ENCODE data around the gene FFAR4. TPM values are rescaled to one million over a fixed set of nuclear protein-coding genes. Genes with fewer than 3 reads are reported as not detected.
A peak's percentile ranks its signal among the peaks of the same experiment; 100 is the strongest.
"Not testable (repeated sequence)": the region's sequence is repeated elsewhere in the genome, so short reads cannot be mapped to it uniquely, and the experiment has no call there.

Gene FFAR4
- total RNA-seq, result under 1 TPM in 3 of 4 donors, not detected in 1; 0.34 to 0.45 (median 0.42) TPM

GRCh38 chr10:93566435-93567276 is at the start of gene FFAR4:
FFAR4 (plus strand) TSS chr10:93566665; CDS start chr10:93566721, 56 bp downstream.
- DNase-seq (ENCODE audit: extremely low spot score), result no peak
- peaks cover 4 to 24% (median 18%) of the 10 kb centered on the region in 4 donors for H3K4me1 ChIP-seq
- no CpG with 5 or more reads among the region's 85 CpGs for WGBS
- H3K4me3 ChIP-seq, result peak within 1 kb of the TSS; percentile 35 to 44 (median 38)
- TF ChIP-seq POLR2AphosphoS5 (IDR thresholded peaks at IDR 0.05) (no peak), EP300 (IDR thresholded peaks at IDR 0.05) (no peak), CTCF (IDR thresholded peaks at IDR 0.05) (no peak), POLR2A (IDR thresholded peaks at IDR 0.05; ENCODE audit: low read depth) (no peak)
- H3K27me3 ChIP-seq, result peaks cover 0 to 60% (median 16%) of the 10 kb centered on the region in 4 donors
- no peaks in the 10 kb centered on the region for H3K36me3 ChIP-seq
- intact Hi-C loops (cut with DNase I), result no loop called here
- no peaks in the 10 kb centered on the region for H3K9me3 ChIP-seq
- H3K27ac ChIP-seq (replicated peaks in 1 of 4), result no peak within 1 kb of the TSS

- no peak for TF ChIP-seq POLR2A (IDR thresholded peaks at IDR 0.05; ENCODE audit: low read depth)
- no peak for TF ChIP-seq CTCF (IDR thresholded peaks at IDR 0.05)
- TF ChIP-seq POLR2AphosphoS5 (IDR thresholded peaks at IDR 0.05), result no peak
- TF ChIP-seq EP300 (IDR thresholded peaks at IDR 0.05), result no peak
- Histone ChIP-seq H3K4me1 (peaks cover 0 to 10% (median 5%) of the 10 kb centered on the region in 4 donors), H3K27ac (replicated peaks in 1 of 4) (no peak overlapping the region), H3K4me3 (no peak overlapping the region), H3K27me3 (no peaks in the 10 kb centered on the region), H3K36me3 (no peaks in the 10 kb centered on the region), H3K9me3 (no peaks in the 10 kb centered on the region)
- DNase-seq (ENCODE audit: extremely low spot score), result no peak
- WGBS, result 93% methylated on average over 4 of the region's 4 CpGs
- intact Hi-C loops (cut with DNase I), result no loop called here
Measured at GRCh38 chr10:93518531-93518930, 47.9 kb upstream of the FFAR4 start.

- intact Hi-C loops (cut with DNase I), result no loop called here
- no peak overlapping the region for H3K27ac ChIP-seq (replicated peaks in 1 of 4)
- no peak overlapping the region for H3K4me3 ChIP-seq
- H3K9me3 ChIP-seq, result no peaks in the 10 kb centered on the region
- no peaks in the 10 kb centered on the region for H3K36me3 ChIP-seq
- WGBS, result 100% methylated on average over 3 of the region's 5 CpGs
- TF ChIP-seq EP300 (IDR thresholded peaks at IDR 0.05) (no peak), POLR2A (IDR thresholded peaks at IDR 0.05; ENCODE audit: low read depth) (no peak), CTCF (IDR thresholded peaks at IDR 0.05) (no peak), POLR2AphosphoS5 (IDR thresholded peaks at IDR 0.05) (no peak)
- H3K27me3 ChIP-seq, result peaks cover 0 to 17% (median 0%) of the 10 kb centered on the region in 4 donors
- no peak for DNase-seq (ENCODE audit: extremely low spot score)
- no peaks in the 10 kb centered on the region for H3K4me1 ChIP-seq
Measured at GRCh38 chr10:93535293-93535692, 31.2 kb upstream of the FFAR4 start.

- not testable (repeated sequence) for H3K9me3 ChIP-seq; DNase-seq (ENCODE audit: extremely low spot score); H3K27me3 ChIP-seq; H3K27ac ChIP-seq (replicated peaks in 1 of 4); H3K36me3 ChIP-seq; H3K4me3 ChIP-seq
- peaks cover 3 to 13% (median 7%) of the 10 kb centered on the region in 4 donors for H3K4me1 ChIP-seq
- intact Hi-C loops (cut with DNase I), result loop anchor here (10.0 kb wide), 1 partner anchor 134 kb away; no protein-coding TSS in a partner anchor
- WGBS, result 94% methylated on average over 4 of the region's 4 CpGs
Measured at GRCh38 chr10:93540871-93541270, 25.6 kb upstream of the FFAR4 start.

Measured in esophagus muscularis mucosa (tissue), 4 donors.